Right kidney (tissue), 1 donor: ENCODE data around the gene ANKRD28.

Source experiments
- DNase-seq: peaks from one replicate; pipeline ENCODE4 v3.0.0-alpha.2; 2016

ANKRD28 gene

DNA sequence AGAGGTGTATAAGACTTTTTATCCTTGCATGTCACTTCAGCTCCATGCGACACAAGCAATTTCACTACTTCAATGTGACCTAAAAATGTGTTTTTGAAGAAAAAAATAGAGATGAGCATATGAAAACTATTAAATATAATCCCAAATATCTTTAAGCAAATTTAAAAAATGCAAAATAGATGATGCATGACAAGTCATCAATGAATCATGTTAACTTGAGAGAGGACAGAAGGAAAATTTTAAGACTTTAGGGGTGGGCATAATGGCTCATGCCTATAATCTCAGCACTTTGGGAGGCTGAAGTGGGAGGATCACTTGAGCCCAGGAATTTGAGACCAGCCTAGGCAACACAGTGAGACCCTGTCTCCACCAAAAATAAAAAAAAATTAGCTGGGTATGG, 73.3 kb downstream of the ANKRD28 start:
- no peak for DNase-seq

- no peak for DNase-seq
These were observed 74.2 kb downstream of the ANKRD28 start for GRCh38 chr3:15723624-15723884.

- no peak for DNase-seq
These were observed 74.7 kb downstream of the ANKRD28 start for GRCh38 chr3:15722877-15723623.

DNA sequence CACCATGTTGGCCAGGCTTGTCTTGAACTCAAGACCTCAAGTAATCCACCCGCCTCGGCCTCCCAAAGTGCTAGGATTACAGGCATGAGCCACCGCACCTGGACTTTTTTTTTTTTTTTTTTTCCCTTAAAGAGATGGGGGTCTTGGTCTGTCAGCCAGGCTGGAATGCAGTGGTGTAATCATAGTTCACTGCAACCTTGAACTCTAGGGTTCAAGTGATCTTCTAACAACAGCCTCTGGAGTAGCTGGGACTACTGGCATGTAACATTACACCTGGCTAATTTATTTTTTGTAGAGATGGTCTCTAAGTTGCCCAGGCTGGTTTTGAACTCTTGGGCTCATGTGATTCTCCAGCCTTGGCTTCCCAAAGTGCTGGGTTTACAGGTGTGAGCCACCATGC, 81.6 kb downstream of the ANKRD28 start:
- DNase-seq: no peak

GRCh38 chr3:15714448-15714847, 83.3 kb downstream of the ANKRD28 start:
- DNase-seq: no peak

GRCh38 chr3:15713364-15713763, 84.4 kb downstream of the ANKRD28 start:
- DNase-seq: no peak

- DNase-seq: no peak
These were observed 86.5 kb downstream of the ANKRD28 start for GRCh38 chr3:15711281-15711680.

GRCh38 chr3:15708882-15709677, 88.7 kb downstream of the ANKRD28 start:
- no peak for DNase-seq

GRCh38 chr3:15707779-15708178, 90.0 kb downstream of the ANKRD28 start:
- no peak for DNase-seq

- DNase-seq: no peak
These were observed 94.4 kb downstream of the ANKRD28 start for GRCh38 chr3:15703346-15703745.

- DNase-seq: no peak
These were observed 103.2 kb downstream of the ANKRD28 start for GRCh38 chr3:15694628-15695027.

DNA sequence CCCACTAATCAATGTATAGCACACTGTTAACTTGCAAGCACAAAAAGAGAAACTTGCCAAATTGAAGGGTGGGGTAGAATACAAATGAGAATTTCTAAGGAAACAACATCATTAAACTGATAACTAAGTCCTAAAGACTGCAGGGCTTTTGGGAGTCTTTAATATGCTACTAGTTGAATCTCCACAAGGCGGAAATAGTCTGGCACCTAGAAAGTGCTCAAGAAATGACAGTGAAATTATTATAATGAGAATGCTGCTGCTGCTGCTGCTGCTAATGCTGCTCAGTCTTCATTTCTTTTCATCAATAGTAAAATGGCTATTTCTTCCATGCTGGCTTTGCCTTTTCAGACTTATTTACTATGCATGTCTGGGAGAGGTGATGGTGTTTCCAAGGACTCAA, 104.4 kb downstream of the ANKRD28 start:
- DNase-seq: no peak

DNA sequence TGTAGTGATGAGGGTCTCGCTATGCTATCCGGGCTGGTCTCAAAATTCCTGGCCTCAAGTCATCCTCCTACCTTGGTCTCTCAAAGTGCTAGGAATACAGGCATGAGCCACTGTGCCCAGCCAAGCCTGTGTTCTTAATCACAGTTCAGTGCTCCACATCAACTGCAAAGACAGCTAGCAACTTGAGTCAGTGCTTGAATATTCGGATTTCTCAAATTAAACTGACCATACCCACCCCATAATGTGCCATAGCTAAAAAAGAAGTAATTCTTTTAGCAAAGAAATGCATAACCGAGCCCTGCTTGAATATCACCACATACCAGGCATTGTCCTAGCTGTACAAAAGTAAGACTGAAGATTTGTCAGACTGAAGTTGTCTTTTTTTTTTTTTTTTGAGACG, 107.0 kb downstream of the ANKRD28 start:
- no peak for DNase-seq

DNA sequence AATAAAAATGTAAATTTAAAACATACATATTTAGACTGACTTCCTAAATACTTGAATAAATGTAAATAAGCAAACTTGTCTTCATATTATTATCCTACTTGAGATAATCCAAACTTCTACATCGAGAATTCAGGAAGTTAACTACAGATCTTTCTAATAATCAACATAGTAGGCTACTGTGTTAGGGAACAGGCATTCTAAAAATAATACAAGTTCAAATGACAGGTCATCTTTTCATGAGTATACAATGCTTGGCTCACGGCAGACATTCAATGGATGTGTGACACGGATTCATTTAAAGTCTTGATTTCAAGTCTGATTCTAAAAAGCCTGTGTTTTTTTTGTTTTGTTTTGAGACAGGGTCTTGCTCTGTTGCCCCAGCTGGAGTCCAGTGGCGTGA, 107.5 kb downstream of the ANKRD28 start:
- no peak for DNase-seq

- no peak for DNase-seq
These were observed 111.9 kb downstream of the ANKRD28 start for GRCh38 chr3:15685927-15686326.

- no peak for DNase-seq
These were observed 114.5 kb downstream of the ANKRD28 start for GRCh38 chr3:15683253-15683652.

GRCh38 chr3:15682561-15683185, 115.1 kb downstream of the ANKRD28 start:
- DNase-seq: no peak

- no peak for DNase-seq
These were observed 116.1 kb downstream of the ANKRD28 start for GRCh38 chr3:15681668-15682067.

- no peak for DNase-seq
These were observed 118.5 kb downstream of the ANKRD28 start for GRCh38 chr3:15679306-15679705.

GRCh38 chr3:15676259-15676658, 121.5 kb downstream of the ANKRD28 start:
- no peak for DNase-seq

DNA sequence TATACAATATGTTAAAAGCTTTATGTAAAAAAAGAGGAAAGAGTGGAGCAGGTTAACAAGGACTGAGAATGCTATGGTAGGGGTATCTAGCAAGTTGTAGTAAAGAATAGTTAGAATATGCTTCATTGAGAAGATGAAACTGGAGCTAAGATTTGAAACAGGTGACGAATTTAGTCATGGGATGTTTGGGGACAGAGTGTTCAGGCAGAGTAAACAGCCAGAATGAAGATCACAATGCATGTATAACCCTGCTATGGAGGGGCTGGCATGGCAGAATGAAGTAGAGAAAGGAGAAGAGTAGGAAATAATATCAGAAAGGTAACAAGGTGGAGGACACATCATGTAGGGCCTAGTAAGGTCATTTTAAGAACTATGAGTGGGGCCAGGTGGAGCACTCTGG, 124.2 kb downstream of the ANKRD28 start:
- no peak for DNase-seq

- no peak for DNase-seq
These were observed 130.3 kb downstream of the ANKRD28 start for GRCh38 chr3:15667484-15667883.

GRCh38 chr3:15666277-15666676, 131.5 kb downstream of the ANKRD28 start:
- DNase-seq: no peak
